Posterior vena cava (tissue), 2 donors: Measurements from ENCODE around the gene GLTPD2. TPM values are rescaled to one million over a fixed set of nuclear protein-coding genes. Genes with fewer than 3 reads are reported as not detected.

Experiments used
- DNase-seq: peaks from one replicate; pipeline ENCODE4 v3.0.0-alpha.2; 2020; ENCODE audit warnings: low spot score
- intact Hi-C, 2 donors: fragments of 100-400 bp; cut with DNase I; formaldehyde crosslinking; loops; one replicate each; pipeline versions ENCODE4 v1.14.1 to v1.14.2; 2022 to 2023
- long read RNA-seq, 2 donors: library from polyadenylated mRNA; unstranded; transcript quantifications; one replicate each; pipeline ENCODE4 v2.0.0, GENCODE V29; 2020 to 2021
- total RNA-seq, 2 donors: library from RNA; stranded (reverse); fragmentation: NEBNext Ultra II Directional; extraction: Animal tissue kit (Norgen Biotek cat#: 25700); gene quantifications; one replicate each; pipeline ENCODE4 v1.2.1, GENCODE V29; 2021
- donor health status: DM: yes; HTN: yes; CAD: no.
- donor health status: DM: yes; HTN: yes; CAD: no.

The GLTPD2 gene
- total RNA-seq, result not detected
- long read RNA-seq, donor 1, result 0 reads
- long read RNA-seq, donor 2, result 0 reads

DNA sequence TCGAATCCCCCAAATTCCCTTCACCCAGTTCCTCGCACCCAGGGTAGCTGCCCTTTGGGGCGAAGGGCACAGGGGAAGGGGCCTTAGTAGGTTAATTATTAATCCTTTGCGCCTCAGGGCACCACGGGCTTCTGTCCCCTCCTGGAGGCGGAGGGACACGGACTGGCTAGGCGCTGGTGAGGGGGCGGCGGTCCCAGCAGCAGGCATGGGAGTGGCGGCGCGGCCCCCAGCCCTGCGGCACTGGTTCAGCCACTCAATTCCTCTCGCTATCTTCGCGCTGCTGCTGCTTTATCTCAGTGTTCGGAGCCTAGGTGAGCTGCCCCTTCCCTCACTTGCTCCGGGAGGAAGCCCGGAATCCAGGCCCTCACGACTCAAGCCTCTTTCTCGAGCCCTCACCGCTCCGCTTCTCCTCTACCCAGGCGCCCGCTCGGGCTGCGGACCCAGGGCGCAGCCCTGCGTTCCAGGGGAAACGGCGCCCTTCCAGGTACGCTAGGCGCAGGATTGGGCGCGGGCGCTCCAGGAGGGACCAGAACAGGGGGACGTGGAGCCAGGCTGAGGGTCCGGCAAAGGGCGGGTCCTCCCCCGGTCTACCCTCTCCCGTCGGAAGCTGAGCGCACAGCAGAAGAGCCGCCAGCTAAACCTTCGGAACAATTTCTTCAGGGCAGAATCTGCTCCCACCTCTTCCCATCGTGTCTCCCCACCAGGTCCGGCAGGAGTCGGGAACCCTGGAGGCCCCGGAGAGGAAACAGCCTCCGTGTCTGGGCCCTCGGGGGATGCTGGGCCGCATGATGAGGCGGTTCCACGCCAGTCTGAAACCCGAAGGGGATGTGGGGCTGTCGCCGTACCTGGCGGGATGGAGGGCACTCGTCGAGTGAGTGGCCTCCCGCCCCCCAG lies at the start of gene GLTPD2:
Gene GLTPD2 (plus strand): TSS at position 158 of the 894 bp plus-strand sequence. CDS start 48 bp downstream, at position 206.
- DNase-seq, result peak; percentile 83

DNA sequence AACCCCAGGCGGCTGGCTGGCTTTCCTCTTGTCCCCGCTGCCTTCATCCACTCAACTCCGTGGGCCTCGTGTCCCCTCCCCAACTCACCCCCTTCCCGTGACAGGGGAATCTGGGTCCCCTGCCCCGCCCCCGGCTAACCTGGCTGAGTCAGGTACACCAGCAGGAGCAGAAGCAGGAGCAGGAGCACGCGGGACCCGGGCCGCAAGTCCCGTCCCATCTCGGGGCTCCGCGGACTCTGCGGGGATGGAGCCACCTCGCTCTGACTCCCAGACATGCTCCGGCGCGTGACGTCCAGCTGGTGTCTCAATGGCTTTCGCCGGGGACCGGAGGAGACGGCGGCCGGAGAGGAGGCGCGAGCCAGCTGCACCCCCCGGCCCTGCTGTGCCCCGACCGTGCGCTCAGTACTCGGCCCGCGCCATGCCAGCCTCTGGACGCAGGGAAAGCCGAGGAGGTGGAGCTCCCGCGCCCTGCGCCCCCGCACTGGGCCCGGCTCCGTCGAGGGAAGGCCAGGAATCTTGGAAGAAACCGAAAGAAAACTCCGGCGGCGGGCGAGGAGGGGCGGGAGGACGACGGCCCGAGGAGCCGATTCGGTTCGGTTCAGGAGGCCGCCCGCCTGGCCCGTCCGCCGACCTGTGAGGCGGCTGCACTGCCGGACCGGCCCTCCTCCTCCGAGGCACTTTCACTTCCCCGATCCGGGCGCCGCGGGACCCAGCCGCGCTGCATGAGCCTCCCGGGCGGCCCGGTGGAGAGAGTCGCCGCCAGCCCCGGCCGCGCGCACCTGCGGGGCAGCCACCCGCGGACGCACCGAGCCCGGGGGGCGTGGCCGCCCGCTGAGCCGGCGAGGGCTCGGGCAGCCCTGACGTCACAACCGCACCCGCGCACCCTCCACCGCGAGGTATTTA lies 49.4 kb upstream of the GLTPD2 start, which contains the start of the genes CXCL16 and ZMYND15:
Gene CXCL16 (minus strand): TSS at position 807 of the 903 bp plus-strand sequence. CDS start 589 bp downstream, at position 218.
Gene ZMYND15 (plus strand): TSS at position 712 of the 903 bp plus-strand sequence. CDS start 716 bp downstream, outside the sequence.
- intact Hi-C loops, result no loop called here
- peak; percentile 86 for DNase-seq

More for the DNA sequence above, at the start of gene GLTPD2:
- intact Hi-C loops, result loop anchor here (5.0 kb wide), 1 partner anchor 98 kb away; no protein-coding TSS in a partner anchor

DNA sequence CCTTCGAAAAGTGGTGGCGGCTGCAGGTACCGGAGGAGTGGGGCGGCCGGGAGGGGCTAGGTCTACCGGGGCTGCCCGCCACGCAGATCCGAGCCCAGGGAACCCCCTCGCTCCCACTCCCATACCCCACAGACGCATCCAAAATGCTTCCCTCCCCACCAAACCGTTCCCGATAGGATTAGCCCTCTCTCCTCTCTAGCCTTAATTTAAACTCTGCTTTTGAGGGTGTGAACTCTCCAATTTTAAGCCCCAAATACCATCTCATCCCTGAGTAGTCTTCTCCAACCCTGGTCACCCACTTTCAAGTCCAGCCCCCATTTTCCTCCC lies 48.8 kb upstream of the GLTPD2 start:
- DNase-seq, result no peak
- intact Hi-C loops, result no loop called here

DNA sequence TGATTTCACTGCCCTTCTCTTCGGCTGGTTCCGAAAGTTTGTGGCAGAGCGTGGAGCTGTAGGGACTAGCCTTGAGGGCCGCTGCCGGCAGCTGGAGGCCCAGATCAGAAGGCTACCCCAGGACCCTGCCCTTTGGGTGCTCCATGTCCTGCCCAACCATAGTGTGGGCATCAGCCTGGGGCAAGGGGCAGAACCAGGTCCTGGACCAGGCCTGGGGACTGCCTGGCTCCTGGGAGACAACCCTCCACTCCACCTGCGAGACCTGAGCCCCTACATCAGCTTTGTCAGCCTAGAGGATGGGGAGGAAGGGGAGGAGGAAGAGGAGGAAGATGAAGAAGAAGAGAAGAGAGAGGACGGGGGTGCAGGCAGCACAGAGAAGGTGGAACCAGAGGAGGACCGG lies 48.2 kb upstream of the GLTPD2 start:
- intact Hi-C loops, result no loop called here
- DNase-seq, result no peak

DNA sequence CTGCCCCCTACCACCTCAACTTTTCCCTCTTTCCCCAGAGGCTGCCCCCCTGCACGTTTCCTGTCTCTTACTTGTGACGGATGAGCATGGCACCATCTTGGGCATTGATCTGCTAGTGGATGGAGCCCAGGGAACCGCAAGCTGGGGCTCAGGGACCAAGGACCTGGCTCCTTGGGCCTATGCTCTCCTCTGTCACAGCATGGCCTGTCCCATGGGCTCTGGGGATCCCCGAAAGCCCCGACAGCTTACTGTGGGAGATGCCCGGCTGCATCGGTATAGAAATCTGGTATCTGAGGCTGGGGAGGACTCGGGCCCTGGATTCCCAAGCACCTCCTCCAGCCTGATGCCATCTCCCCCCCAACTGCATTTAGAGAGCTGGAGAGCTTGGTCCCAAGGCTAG lies 47.2 kb upstream of the GLTPD2 start:
- intact Hi-C loops, result no loop called here
- no peak for DNase-seq

DNA sequence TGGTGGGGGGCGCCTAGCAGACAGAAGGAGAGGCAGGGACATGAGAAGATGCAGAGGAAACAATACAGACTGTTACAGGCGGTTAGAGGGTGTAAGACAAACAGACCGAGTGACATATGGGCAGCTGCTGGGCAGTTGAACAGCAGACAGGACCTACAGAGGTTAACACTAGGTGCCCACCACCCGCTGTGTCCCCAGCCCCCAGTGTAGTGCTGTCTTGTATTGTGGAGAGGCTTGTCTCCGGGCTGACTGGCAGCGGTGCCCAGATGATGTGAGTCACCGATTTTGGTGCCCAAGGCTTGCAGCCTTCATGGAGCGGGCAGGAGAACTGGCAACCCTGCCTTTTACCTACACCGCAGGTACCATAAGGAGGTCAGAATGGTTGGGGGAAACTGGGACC lies 46.6 kb upstream of the GLTPD2 start:
- no peak for DNase-seq

DNA sequence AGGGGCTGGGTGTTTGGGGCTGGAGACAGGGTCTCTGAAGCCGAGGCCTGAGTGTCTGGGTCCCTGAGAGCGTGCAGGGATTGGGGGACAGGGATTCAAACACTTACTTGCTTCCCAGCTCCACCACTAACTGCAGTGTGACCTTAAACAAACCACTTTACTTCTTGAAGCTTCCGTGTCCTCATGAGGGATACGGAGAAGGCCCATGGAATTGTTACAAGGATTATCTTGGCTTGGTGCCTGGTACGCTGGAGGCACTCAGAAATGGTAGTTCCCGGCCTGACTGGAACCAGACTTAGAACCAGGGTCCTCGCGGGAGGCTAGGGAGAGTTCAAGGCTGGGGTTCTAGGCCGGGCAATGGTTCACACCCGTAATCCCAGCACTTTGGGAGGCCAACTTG lies 46.1 kb upstream of the GLTPD2 start:
- DNase-seq, result no peak
- intact Hi-C loops, result no loop called here

More for the DNA sequence above, 46.6 kb upstream of the GLTPD2 start:
- intact Hi-C loops, result no loop called here

DNA sequence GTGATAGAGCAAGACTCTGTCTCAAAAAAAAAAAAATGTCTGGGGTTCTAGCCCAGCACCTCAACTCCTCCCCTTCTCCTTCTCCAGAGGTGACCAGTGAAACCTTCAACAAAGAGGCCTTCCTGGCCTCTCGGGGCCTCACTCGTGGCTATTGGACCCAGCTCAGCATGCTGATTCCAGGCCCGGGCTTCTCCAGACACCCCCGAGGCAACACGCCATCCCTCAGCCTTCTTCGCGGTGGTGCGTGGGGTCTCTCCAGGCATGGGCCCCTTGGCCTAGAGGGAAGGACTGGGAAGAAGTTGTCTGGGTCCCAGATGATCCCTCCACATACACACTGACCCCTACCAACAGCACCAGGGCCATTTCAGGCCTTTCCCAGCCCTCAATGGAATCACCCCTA lies 45.5 kb upstream of the GLTPD2 start:
- intact Hi-C loops, result no loop called here

DNA sequence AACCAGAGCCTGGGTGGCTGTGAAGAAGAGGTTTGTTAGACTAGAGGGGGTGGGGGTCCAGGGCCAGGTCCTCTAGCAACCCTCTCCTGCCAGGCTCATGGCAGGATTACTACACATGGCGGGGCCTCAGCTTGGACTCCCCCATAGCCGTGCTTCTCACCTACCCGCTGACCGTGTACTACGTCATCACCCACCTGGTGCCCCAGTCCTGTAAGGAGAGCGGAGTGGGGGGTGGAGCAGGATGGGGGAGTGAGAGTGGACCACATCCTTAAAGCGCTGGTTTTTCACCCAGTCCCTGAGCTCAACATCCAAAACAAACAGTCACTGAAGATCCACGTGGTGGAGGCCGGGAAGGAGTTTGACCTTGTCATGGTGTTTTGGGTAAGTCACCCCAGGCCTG lies 44.9 kb upstream of the GLTPD2 start:
- intact Hi-C loops, result no loop called here
- no peak for DNase-seq

More for the DNA sequence above, 45.5 kb upstream of the GLTPD2 start:
- DNase-seq, result no peak

DNA sequence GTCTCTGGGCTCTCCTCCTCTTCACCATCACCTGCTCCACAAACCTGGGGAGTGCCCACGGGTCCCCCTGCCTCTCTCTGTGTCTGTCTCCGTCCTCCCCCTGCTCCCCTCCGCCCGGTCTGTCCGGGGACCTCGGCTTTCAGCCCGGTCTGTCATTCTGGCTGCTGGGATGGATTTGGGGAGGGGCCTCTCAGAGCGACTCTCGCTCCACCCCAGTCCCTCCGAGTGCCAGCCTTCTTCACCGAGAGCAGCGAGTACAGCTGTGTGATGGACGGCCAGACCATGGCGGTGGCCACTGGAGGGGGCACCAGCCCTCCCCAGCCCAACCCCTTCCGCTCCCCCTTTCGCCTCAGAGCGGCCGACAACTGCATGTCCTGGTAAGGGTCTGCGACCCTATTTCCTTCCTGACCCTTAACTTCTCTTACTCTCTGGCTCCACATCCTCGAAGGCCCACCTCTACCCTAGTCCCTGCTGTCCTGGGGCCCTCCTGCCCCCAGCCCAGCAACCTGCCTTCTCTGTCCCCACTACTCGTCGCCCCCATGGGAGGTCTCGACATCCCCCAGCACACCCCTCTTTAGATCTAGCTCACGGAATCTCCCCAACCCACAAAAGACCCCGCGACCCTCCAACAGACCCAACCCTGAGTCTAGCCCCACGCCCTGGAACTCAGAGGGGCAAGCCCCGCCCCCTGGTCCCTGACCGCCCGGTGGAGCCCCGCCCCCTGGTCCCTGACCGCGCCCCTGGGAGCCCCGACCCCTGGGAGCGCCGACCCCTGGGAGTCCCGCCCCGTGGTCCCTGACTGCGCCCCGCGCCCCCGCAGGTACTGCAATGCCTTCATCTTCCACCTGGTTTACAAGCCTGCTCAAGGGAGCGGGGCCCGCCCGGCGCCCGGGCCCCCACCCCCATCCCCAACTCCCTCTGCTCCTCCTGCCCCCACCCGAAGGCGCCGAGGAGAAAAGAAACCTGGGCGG lies 43.5 kb upstream of the GLTPD2 start:
- intact Hi-C loops, result no loop called here

DNA sequence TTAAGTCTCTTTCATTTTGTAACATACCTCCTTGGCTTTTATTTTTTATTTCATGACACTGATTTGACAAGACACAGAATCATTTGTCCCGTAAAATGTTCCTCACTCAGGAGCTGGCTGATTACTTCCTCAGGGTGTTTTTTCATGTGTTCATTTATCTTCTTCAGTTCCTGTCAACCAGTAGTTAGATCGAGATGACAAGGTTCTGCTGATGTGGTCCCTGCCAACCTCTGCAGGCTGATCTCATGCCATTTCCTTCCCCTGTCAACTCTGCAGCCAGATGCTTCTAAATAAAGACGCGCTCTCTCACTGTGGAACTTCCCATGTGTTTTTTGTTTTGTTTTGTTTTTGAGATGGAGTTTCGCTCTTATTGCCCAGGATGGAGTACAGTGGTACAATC lies 40.9 kb upstream of the GLTPD2 start:
- DNase-seq, result no peak

More for the DNA sequence above, 43.5 kb upstream of the GLTPD2 start:
- no peak for DNase-seq

DNA sequence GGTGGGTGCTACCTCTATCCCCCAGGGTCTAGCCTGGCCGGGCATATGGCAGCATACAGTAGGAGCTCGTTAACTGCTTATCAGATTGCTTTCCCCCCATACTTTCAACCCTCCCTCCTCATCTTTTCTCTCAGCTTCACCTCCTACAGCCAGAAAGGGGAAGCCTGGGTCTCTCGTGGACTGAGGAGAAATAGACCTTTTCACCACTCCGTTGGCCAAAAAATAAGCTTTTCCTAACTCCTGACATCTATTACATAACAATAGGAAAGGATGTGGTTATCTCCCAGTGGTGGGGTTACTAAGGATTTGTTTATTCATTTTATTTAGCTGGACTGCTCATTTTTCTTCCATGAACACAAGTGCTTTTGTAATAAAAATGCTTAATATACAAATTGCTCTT lies 40.1 kb upstream of the GLTPD2 start:
- intact Hi-C loops, result no loop called here
- DNase-seq, result no peak

More for the DNA sequence above, 40.9 kb upstream of the GLTPD2 start:
- intact Hi-C loops, result no loop called here

DNA sequence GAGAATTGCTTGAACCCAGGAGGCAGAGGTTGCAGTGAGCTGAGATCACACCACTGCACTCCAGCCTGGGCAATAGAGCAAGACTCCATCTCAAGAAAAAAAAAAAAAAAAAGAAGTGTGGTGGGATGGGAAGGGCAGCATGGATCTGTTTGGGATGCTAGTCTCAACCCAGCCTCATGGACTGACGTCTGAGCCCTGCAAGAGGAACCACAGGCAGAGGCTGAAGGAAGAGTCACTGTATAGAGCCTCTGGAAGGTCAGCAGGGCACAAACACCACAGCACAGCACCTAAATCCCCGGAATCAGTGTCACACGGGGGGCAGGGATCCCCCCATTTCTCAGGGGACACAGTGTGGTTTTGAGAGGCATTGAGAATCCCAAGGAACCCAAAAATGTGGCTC lies 38.2 kb upstream of the GLTPD2 start:
- intact Hi-C loops, result no loop called here

DNA sequence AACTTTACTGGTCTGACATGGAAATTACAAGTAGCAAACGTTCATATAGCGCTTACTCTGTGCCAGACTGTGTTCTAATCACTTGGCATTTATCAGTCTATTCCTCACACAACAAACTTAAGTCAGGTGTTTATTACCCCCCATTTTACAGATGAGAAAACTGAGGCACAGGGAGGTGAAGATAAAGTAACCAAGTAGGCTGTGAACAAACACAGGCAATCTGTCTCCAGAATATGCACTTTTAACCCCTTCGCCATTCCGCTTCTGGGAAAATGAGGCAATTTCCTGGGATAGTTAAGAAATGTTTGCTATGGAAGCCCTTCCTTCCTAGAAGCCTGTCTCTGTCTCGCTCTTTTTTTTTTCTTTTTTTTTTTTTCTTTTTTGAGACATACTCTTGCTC lies 36.8 kb upstream of the GLTPD2 start:
- no peak for DNase-seq
- intact Hi-C loops, result no loop called here

More for the DNA sequence above, 38.2 kb upstream of the GLTPD2 start:
- no peak for DNase-seq

DNA sequence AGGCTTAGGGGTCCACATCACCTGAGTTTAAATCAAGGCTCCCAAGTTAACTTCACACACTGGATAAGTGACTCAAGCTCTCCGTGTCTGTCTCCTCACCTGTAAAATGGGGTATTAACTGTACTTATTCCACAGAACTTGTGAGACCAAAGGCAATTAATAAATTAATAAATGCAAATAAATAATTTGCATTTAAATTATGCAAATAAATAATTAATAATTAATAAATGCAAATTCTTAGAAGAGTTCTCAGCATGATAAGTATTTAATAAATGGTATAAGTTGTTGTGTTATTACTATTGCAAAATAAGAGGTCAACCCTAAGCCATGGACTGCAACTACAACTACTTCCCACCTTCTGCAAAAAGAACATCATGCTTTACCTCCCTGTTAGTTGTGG lies 35.4 kb upstream of the GLTPD2 start:
- DNase-seq, result no peak

DNA sequence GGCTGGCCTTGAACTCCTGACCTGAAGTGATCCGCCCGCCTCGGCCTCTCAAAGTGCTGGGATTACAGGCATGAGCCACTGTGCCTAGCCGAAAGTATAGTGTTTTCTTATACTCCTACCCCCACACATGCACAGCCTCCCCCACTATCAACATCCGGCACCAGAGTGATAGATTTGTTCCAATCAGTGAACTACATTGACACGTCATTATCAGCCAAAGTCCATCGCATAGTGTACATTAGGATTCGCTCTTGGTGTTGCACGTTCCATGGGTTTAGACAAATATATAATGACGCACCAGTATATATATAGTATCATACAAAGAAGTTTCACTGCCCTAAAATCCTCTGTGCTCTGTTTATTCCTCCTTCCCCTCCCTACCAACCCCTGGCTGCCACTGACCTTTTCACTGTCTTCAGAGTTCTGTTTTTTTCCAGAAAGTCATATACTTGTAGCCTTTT lies 29.0 kb upstream of the GLTPD2 start:
- no peak for DNase-seq
- intact Hi-C loops, result no loop called here

More for the DNA sequence above, 35.4 kb upstream of the GLTPD2 start:
- intact Hi-C loops, result no loop called here

DNA sequence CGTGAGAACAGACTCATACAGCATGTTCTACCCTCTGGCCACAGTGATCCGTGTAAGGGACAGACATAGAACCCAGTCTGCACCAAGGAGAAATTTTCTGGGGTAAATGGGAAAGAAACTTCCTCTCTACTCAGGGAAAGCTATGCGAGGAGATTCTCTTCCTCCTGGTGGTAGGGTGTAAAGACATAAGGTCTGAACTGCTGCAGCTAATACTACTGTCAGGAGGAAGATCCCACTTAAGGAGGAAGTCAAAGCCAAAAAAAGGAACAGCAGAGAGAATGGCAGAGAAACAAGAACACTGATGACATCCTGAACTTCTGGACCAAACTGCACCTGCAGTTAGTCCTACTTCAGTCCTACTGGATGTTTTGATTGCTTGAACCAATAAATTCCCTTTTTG lies 24.2 kb upstream of the GLTPD2 start:
- no peak for DNase-seq
- intact Hi-C loops, result no loop called here

DNA sequence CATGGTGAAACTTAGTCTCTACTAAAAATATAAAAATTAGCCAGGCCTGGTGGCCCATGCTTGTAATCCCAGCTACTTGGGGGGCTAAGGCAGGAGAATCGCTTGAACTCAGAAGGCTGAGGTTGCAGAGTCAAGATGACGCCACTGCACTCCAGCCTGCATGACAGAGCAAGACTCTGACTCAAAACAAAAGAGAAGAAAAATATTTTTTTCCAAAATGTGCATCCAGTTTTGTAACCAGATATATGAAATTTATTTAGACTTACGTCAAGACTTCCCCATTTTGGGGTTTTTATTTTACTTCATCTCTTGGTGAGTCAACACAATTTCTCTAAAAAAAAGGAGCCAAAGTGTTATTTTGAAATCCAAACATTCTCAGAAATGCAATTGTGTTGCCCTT lies 22.6 kb upstream of the GLTPD2 start:
- intact Hi-C loops, result no loop called here
- no peak for DNase-seq

DNA sequence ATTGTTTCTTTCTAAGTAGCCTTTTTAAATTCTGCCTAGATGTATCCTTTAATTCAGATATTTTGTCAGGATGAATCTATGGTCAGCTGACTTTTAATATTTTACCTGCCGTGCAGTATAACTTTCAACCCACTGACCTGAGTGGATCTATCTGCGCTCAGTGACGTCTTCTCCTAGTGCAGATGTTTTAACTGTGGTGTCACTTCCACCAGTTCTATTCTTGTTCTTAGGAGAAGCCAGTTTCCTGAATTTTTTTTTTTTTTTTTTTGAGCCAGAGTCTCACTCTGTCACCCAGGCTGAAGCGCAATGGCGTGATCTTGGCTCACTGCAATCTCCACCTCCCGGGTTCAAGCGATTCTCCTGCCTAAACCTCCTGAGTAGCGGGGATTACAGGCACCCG lies 22.0 kb upstream of the GLTPD2 start:
- no peak for DNase-seq
- intact Hi-C loops, result no loop called here
